Right cardiac atrium (tissue), 5 donors: ENCODE measurements around the gene MEIS1. TPM values are rescaled to one million over a fixed set of nuclear protein-coding genes. Genes with fewer than 3 reads are reported as not detected.

Experiments
- ATAC-seq, 2 donors: fragments of 200-7000 bp; cut with Tn5 transposase; one replicate each; pipeline versions ENCODE4 v1.8.0 to v1.9.1; 2020; ENCODE audit warnings: moderate library complexity in 2 of 2, mild to moderate bottlenecking in 1 of 2
- DNase-seq, 3 donors: peaks; one replicate each; pipeline ENCODE4 v3.0.0-alpha.2; 2020
- H3K27ac ChIP-seq: one replicate; pipeline ENCODE4 v1.5.1; 2013; ENCODE audit warnings: mild to moderate bottlenecking, low read length, control low read depth, moderate library complexity
- H3K27me3 ChIP-seq: one replicate; pipeline ENCODE4 v1.6.1; 2013; ENCODE audit not compliant: control insufficient read depth, insufficient read depth
- H3K4me1 ChIP-seq: one replicate; pipeline ENCODE4 v1.6.1; 2013; ENCODE audit warnings: low read length; ENCODE audit not compliant: control insufficient read depth, insufficient read depth
- H3K4me3 ChIP-seq: one replicate; pipeline ENCODE4 v1.5.1; 2013; ENCODE audit warnings: low read length, control low read depth
- H3K9me3 ChIP-seq: one replicate; pipeline ENCODE4 v1.6.1; 2013; ENCODE audit warnings: low read length; ENCODE audit not compliant: control insufficient read depth
- WGBS: extraction: QIAGEN DNeasy Blood & Tissue Kit; methylation state at CpG from one replicate; pipeline ENCODE4 v1.1.7; 2013; 5-methylcytosine and 5-hydroxymethylcytosine counted together
- intact Hi-C, 4 donors: fragments of 100-400 bp; cut with DNase I; formaldehyde crosslinking; loops; one replicate each; pipeline versions ENCODE4 v1.11.0 to v1.14.0; 2022 to 2023
- polyA plus RNA-seq: library from polyadenylated mRNA; stranded (reverse); fragments of 200-250 nt; gene quantifications from one replicate; pipeline ENCODE4 v1.2.3, GENCODE V29; 2013
- total RNA-seq, 4 donors: library from RNA; stranded (reverse); fragmentation: NEBNext Ultra II Directional; extraction: Animal tissue kit (Norgen Biotek cat#: 25700); gene quantifications; one replicate each; pipeline ENCODE4 v1.2.1, GENCODE V29; 2021
- donor health status: healthy with polysubstance abuse.
- donor health status: DM: no; HTN: yes; CAD: no.
- donor health status: DM: no; HTN: no; CAD: no.
- donor health status: DM: no; HTN: yes; CAD: no; lungs with severe emphysema.
- donor health status: DM: yes; HTN: yes; CAD: no.

MEIS1 gene
- total and polyA plus RNA-seq, 5 donors: 16.9 to 41.2 (median 32.1) TPM

- no peaks in the 10 kb centered on the region for H3K9me3 ChIP-seq
- H3K4me1 ChIP-seq: no peaks in the 10 kb centered on the region
- peak overlapping the region; percentile 83 for H3K4me3 ChIP-seq
- DNase-seq (peak; percentile 22 to 59 (median 52)), ATAC-seq (peak in 1 of 2 donors; percentile 3)
- WGBS: 22% methylated on average over 42 of the region's 42 CpGs
- intact Hi-C loops: loop anchor here (5.0 to 10.0 kb wide), 5 partner anchors 145 to 1267 kb away; no protein-coding TSS in a partner anchor
- H3K27me3 ChIP-seq: peaks cover 2% of the 10 kb centered on the region
- H3K27ac ChIP-seq: no peak overlapping the region
Observed at GRCh38 chr2:66577321-66578053, 142.6 kb downstream of the MEIS1 start.

- intact Hi-C loops: loop anchor here (5.0 to 10.0 kb wide), 5 partner anchors 146 to 1267 kb away; no protein-coding TSS in a partner anchor
- DNase-seq: peak in 1 of 3 donors; percentile 59
- Histone ChIP-seq H3K9me3 (no peaks in the 10 kb centered on the region), H3K4me1 (no peaks in the 10 kb centered on the region), H3K27ac (no peak overlapping the region), H3K27me3 (peaks cover 2% of the 10 kb centered on the region), H3K4me3 (no peak overlapping the region)
- WGBS: 24% methylated on average over 27 of the region's 27 CpGs
- no peak for ATAC-seq
Observed at GRCh38 chr2:66578054-66578686, 143.2 kb downstream of the MEIS1 start.

GRCh38 chr2:66578687-66579106 lies 143.8 kb downstream of the MEIS1 start:
- 36% methylated on average over 10 of the region's 10 CpGs for WGBS
- Histone ChIP-seq H3K27ac (no peak overlapping the region), H3K27me3 (peaks cover 2% of the 10 kb centered on the region), H3K4me1 (no peaks in the 10 kb centered on the region), H3K9me3 (no peaks in the 10 kb centered on the region), H3K4me3 (no peak overlapping the region)
- DNase-seq (no peak), ATAC-seq (no peak)
- intact Hi-C loops: loop anchor here (5.0 to 10.0 kb wide), 5 partner anchors 146 to 1266 kb away; no protein-coding TSS in a partner anchor

- DNase-seq: no peak
- no peak for ATAC-seq
- Histone ChIP-seq H3K9me3 (no peaks in the 10 kb centered on the region), H3K27me3 (peaks cover 2% of the 10 kb centered on the region), H3K27ac (no peak overlapping the region), H3K4me1 (no peaks in the 10 kb centered on the region), H3K4me3 (no peak overlapping the region)
- intact Hi-C loops: loop anchor here (5.0 to 10.0 kb wide), 5 partner anchors 147 to 1265 kb away; no protein-coding TSS in a partner anchor
- 46% methylated on average over 10 of the region's 10 CpGs for WGBS
Observed at GRCh38 chr2:66579186-66580126, 144.5 kb downstream of the MEIS1 start.

- Histone ChIP-seq H3K27ac (no peak overlapping the region), H3K9me3 (no peaks in the 10 kb centered on the region), H3K4me3 (no peak overlapping the region), H3K4me1 (no peaks in the 10 kb centered on the region), H3K27me3 (peaks cover 2% of the 10 kb centered on the region)
- DNase-seq (no peak), ATAC-seq (no peak)
- WGBS: 37% methylated on average over 10 of the region's 10 CpGs
- intact Hi-C loops: loop anchor here in 1 of 4 donors (10.0 kb wide), 1 partner anchor 1264 kb away; no protein-coding TSS in a partner anchor
Observed at GRCh38 chr2:66580166-66581049, 145.5 kb downstream of the MEIS1 start.

GRCh38 chr2:66581339-66582103 lies 146.6 kb downstream of the MEIS1 start:
- ATAC-seq (no peak), DNase-seq (peak in 2 of 3 donors; percentile 11 to 58)
- Histone ChIP-seq H3K4me3 (no peak overlapping the region), H3K27ac (no peak overlapping the region), H3K27me3 (peaks cover 2% of the 10 kb centered on the region), H3K9me3 (no peaks in the 10 kb centered on the region), H3K4me1 (no peaks in the 10 kb centered on the region)
- intact Hi-C loops: loop anchor here in 1 of 4 donors (10.0 kb wide), 1 partner anchor 1263 kb away; no protein-coding TSS in a partner anchor
- WGBS: 6% methylated on average over 57 of the region's 57 CpGs

- H3K9me3 ChIP-seq: no peaks in the 10 kb centered on the region
- H3K27ac ChIP-seq: no peak overlapping the region
- H3K27me3 ChIP-seq: peaks cover 2% of the 10 kb centered on the region
- H3K4me1 ChIP-seq: no peaks in the 10 kb centered on the region
- no peak for DNase-seq
- ATAC-seq: no peak
- WGBS: 30% methylated on average over 36 of the region's 36 CpGs
- intact Hi-C loops: loop anchor here in 1 of 4 donors (10.0 kb wide), 1 partner anchor 1262 kb away; no protein-coding TSS in a partner anchor
- no peak overlapping the region for H3K4me3 ChIP-seq
Observed at GRCh38 chr2:66582104-66582986, 147.4 kb downstream of the MEIS1 start.

GRCh38 chr2:66582987-66583880 lies 148.3 kb downstream of the MEIS1 start:
- 37% methylated on average over 26 of the region's 26 CpGs for WGBS
- intact Hi-C loops: loop anchor here in 1 of 4 donors (10.0 kb wide), 1 partner anchor 1262 kb away; no protein-coding TSS in a partner anchor
- H3K4me3 ChIP-seq: no peak overlapping the region

More at GRCh38 chr2:66582987-66583880, 148.3 kb downstream of the MEIS1 start:
- no peak for ATAC-seq
- DNase-seq: peak in 2 of 3 donors; percentile 28 to 30
- no peaks in the 10 kb centered on the region for H3K9me3 ChIP-seq
- H3K4me1 ChIP-seq: no peaks in the 10 kb centered on the region
- H3K27me3 ChIP-seq: peaks cover 2% of the 10 kb centered on the region
- H3K27ac ChIP-seq: no peak overlapping the region
